Measurements from ENCODE around the gene TCP11. TPM values are rescaled to one million over a fixed set of nuclear protein-coding genes. Genes with fewer than 3 reads are reported as not detected.

The TCP11 gene
- total and polyA plus RNA-seq, 2 of the 13 experiments (the other 11 are each of a cell fraction or from before 2014, with no cell fraction given), result 0.04 TPM; not detected in 1

- TF ChIP-seq ZNF687 (CRISPR knock-in tag; IDR thresholded peaks at IDR 0.05) (no peak), SRSF9 (IDR thresholded peaks at IDR 0.05; ENCODE audit: borderline replicate concordance, insufficient read depth, low read depth, low read length, poor library complexity, severe bottlenecking) (no peak), ZNF556 (CRISPR knock-in tag; IDR thresholded peaks at IDR 0.05; ENCODE audit: borderline replicate concordance) (no peak), ZNF883 (CRISPR knock-in tag; IDR thresholded peaks at IDR 0.05; ENCODE audit: not compliant biosample characterization) (no peak), TMF1 (CRISPR knock-in tag; IDR thresholded peaks at IDR 0.05; ENCODE audit: low read depth) (no peak), RELA (CRISPR knock-in tag; IDR thresholded peaks at IDR 0.05) (no peak)
Observed at GRCh38 chr6:35151466-35151865, 10.3 kb upstream of the TCP11 start (continued).

GRCh38 chr6:35149891-35150566 is 8.9 kb upstream of the TCP11 start:
- H3K36me3 ChIP-seq (replicated peaks in 1 of 2; ENCODE audit: control insufficient read depth in 1 of 2, insufficient read depth in 2 of 2, low read length in 2 of 2), result no peaks in the 10 kb centered on the region
- no peaks in the 10 kb centered on the region for H4K20me1 ChIP-seq (ENCODE audit: insufficient read depth, low read length)
- ChIA-PET CTCF (ENCODE audit: low intra/inter-chr PET ratio, low total read pairs) (no interaction called here), POLR2A (no interaction called here)
- BruUV-seq (replicated peaks), result no TSS peak
- FAIRE-seq (no peak), DNase-seq (ENCODE audit: low spot score) (no peak), ATAC-seq (no peak)
- in situ Hi-C loops (cut with HindIII; ENCODE audit: extremely low pct_ligation_motif_present, low pct_unique_long_range_greater_than_20kb) (loop anchor here (5.0 kb wide), 2 partner anchors 57 to 92 kb away; no protein-coding TSS in a partner anchor), intact Hi-C loops (cut with micrococcal nuclease; ENCODE audit: unreplicated experiment) (loop anchor here (2.0 to 10.0 kb wide), 2 partner anchors 13 to 285 kb away; no protein-coding TSS in a partner anchor)
- no peak overlapping the region for H3K27ac ChIP-seq (ENCODE audit: extremely low read length, insufficient read depth, low read length)
- no peak overlapping the region for H3K4me2 ChIP-seq (ENCODE audit: low read depth, low read length)
- no peaks in the 10 kb centered on the region for H3K79me2 ChIP-seq (ENCODE audit: insufficient read depth, low read length)
- H3K9me3 ChIP-seq (ENCODE audit: low read length), result no peaks in the 10 kb centered on the region
- no peak overlapping the region for H3K9ac ChIP-seq (ENCODE audit: insufficient read depth, low read depth, low read length)
- WGBS (ENCODE audit: low lambda C conversion rate), result 61% methylated on average over 16 of the region's 16 CpGs
- H3K27me3 ChIP-seq (ENCODE audit: control insufficient read depth in 1 of 2, insufficient read depth in 2 of 2, low read length in 2 of 2), result peaks cover 0 to 14% of the 10 kb centered on the region in 2 experiments; a peak in 3 of 5 replicates
- no peak overlapping the region for H3K4me3 ChIP-seq (replicated peaks in 1 of 3; ENCODE audit: insufficient read depth in 1 of 3, low read depth in 2 of 3, low read length in 3 of 3)
- peaks cover 9% of the 10 kb centered on the region for H3K4me1 ChIP-seq (ENCODE audit: insufficient read depth, low read length)
- no peak overlapping the region for H2AFZ ChIP-seq (ENCODE audit: low read length)
- TF ChIP-seq, protein P1, sequence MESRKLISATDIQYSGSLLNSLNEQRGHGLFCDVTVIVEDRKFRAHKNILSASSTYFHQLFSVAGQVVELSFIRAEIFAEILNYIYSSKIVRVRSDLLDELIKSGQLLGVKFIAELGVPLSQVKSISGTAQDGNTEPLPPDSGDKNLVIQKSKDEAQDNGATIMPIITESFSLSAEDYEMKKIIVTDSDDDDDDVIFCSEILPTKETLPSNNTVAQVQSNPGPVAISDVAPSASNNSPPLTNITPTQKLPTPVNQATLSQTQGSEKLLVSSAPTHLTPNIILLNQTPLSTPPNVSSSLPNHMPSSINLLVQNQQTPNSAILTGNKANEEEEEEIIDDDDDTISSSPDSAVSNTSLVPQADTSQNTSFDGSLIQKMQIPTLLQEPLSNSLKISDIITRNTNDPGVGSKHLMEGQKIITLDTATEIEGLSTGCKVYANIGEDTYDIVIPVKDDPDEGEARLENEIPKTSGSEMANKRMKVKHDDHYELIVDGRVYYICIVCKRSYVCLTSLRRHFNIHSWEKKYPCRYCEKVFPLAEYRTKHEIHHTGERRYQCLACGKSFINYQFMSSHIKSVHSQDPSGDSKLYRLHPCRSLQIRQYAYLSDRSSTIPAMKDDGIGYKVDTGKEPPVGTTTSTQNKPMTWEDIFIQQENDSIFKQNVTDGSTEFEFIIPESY (CRISPR knock-in tag; IDR thresholded peaks at IDR 0.05), result no peak
- TF ChIP-seq ATRX (CRISPR knock-in tag; IDR thresholded peaks at IDR 0.05; ENCODE audit: borderline replicate concordance) (no peak), ZNF781 (CRISPR knock-in tag; IDR thresholded peaks at IDR 0.05; ENCODE audit: borderline replicate concordance, not compliant biosample characterization) (no peak), AKAP8 (CRISPR knock-in tag; IDR thresholded peaks at IDR 0.05) (no peak), RFX1 (IDR thresholded peaks at IDR 0.05) (no peak), DNMT3B (CRISPR knock-in tag; conservative IDR thresholded peaks at IDR 0.05) (no peak), ATF2 (CRISPR knock-in tag; IDR thresholded peaks at IDR 0.05) (no peak), ZNF598 (CRISPR knock-in tag; IDR thresholded peaks at IDR 0.05; ENCODE audit: borderline replicate concordance) (no peak), KMT2A (CRISPR knock-in tag; IDR thresholded peaks at IDR 0.05) (no peak), NFYC (CRISPR knock-in tag; IDR thresholded peaks at IDR 0.05) (no peak)

Measured in HepG2 (cell line).